GM18511 (cell line): Measurements from ENCODE around the gene MTMR3.
"Not testable (repeated sequence)": the region's sequence is repeated elsewhere in the genome, so short reads cannot be mapped to it uniquely, and the experiment has no call there.

Experiments used
- ATAC-seq: cut with Tn5 transposase; IDR thresholded peaks from one replicate; pipeline ENCODE4 v1.9.1; 2021; ENCODE audit warnings: mild to moderate bottlenecking, moderate library complexity; ENCODE audit not compliant: unreplicated experiment

MTMR3 gene

GRCh38 chr22:29954203-29954855, 71.4 kb downstream of the MTMR3 start:
- ATAC-seq: no peak

- ATAC-seq: no peak
These were observed 73.7 kb downstream of the MTMR3 start for GRCh38 chr22:29956680-29957079.

- no peak for ATAC-seq
These were observed 75.2 kb downstream of the MTMR3 start for GRCh38 chr22:29958170-29958569.

- no peak for ATAC-seq
These were observed 81.8 kb downstream of the MTMR3 start for GRCh38 chr22:29964776-29965175.

- no peak for ATAC-seq
These were observed 84.5 kb downstream of the MTMR3 start for GRCh38 chr22:29967461-29967860.

GRCh38 chr22:29971607-29972006, 88.6 kb downstream of the MTMR3 start:
- no peak for ATAC-seq

GRCh38 chr22:29972121-29972520, 89.1 kb downstream of the MTMR3 start:
- ATAC-seq: no peak

GRCh38 chr22:29973269-29973668, 90.3 kb downstream of the MTMR3 start:
- ATAC-seq: no peak

GRCh38 chr22:29973680-29974079, 90.7 kb downstream of the MTMR3 start:
- not testable (repeated sequence) for ATAC-seq

- ATAC-seq: no peak
These were observed 92.5 kb downstream of the MTMR3 start for GRCh38 chr22:29975494-29975893.

GRCh38 chr22:29977107-29977506, 94.1 kb downstream of the MTMR3 start:
- ATAC-seq: no peak

- peak; percentile 78 for ATAC-seq
These were observed 96.9 kb downstream of the MTMR3 start for GRCh38 chr22:29979777-29980321.

GRCh38 chr22:29983296-29983917, 100.4 kb downstream of the MTMR3 start:
- ATAC-seq: no peak

- ATAC-seq: no peak
These were observed 102.9 kb downstream of the MTMR3 start for GRCh38 chr22:29985912-29986311.

GRCh38 chr22:29987137-29987536, 104.2 kb downstream of the MTMR3 start:
- ATAC-seq: no peak

GRCh38 chr22:29988719-29989118, 105.7 kb downstream of the MTMR3 start:
- ATAC-seq: no peak

- no peak for ATAC-seq
These were observed 106.5 kb downstream of the MTMR3 start for GRCh38 chr22:29989446-29989845.

GRCh38 chr22:29992341-29993275, 109.6 kb downstream of the MTMR3 start:
- no peak for ATAC-seq

GRCh38 chr22:29994027-29994715, 111.2 kb downstream of the MTMR3 start:
- no peak for ATAC-seq

GRCh38 chr22:29994943-29995342, 112.0 kb downstream of the MTMR3 start:
- ATAC-seq: no peak

GRCh38 chr22:29997107-29997506, 114.1 kb downstream of the MTMR3 start:
- ATAC-seq: no peak
